DND-41 (cell line): ENCODE data around the gene DRAP1.

Experiments
- ATAC-seq: fragments of 200-7000 bp; cut with Tn5 transposase; 3 replicates; pipeline ENCODE4 v1.9.1; 2021; ENCODE audit warnings: low read depth; ENCODE audit not compliant: insufficient read depth
- DNase-seq: peaks from one replicate; pipeline ENCODE4 v3.0.0-alpha.2; 2020
- H2AFZ ChIP-seq: 2 replicates; pipeline ENCODE4 v1.6.0; 2012; ENCODE audit warnings: low read depth, low read length
- H3K27ac ChIP-seq: 2 replicates; pipeline ENCODE4 v1.5.1; 2012; ENCODE audit warnings: low read length, inconsistent platforms
- H3K27me3 ChIP-seq: fragments of 200-600 bp; sonication (generic); 2 replicates; pipeline ENCODE4 v1.6.0; 2012; ENCODE audit warnings: low read length, mild to moderate bottlenecking, inconsistent platforms; ENCODE audit not compliant: insufficient read depth, poor library complexity
- H3K36me3 ChIP-seq: 2 replicates; pipeline ENCODE4 v1.5.1; 2012; ENCODE audit warnings: low read length, inconsistent platforms; ENCODE audit not compliant: insufficient read depth
- H3K4me1 ChIP-seq: 2 replicates; pipeline ENCODE4 v1.5.1; 2012; ENCODE audit warnings: mild to moderate bottlenecking, low read length; ENCODE audit not compliant: insufficient read depth
- H3K4me2 ChIP-seq: 2 replicates; pipeline ENCODE4 v1.6.0; 2012; ENCODE audit warnings: mild to moderate bottlenecking, moderate library complexity, low read length, inconsistent platforms; ENCODE audit not compliant: insufficient read depth
- H3K4me3 ChIP-seq, 2 experiments: fragments of 200-600 bp in 1 of 2; shearing (Covaris generic) in 1 of 2; 2 replicates each; pipeline ENCODE4 v1.5.1; 2012 to 2016; ENCODE audit warnings: inconsistent platforms in 2 of 2, low read length in 2 of 2, mild to moderate bottlenecking in 2 of 2, low read depth in 1 of 2, moderate library complexity in 1 of 2
- H3K79me2 ChIP-seq: 2 replicates; pipeline ENCODE4 v1.6.0; 2012; ENCODE audit warnings: low read length, inconsistent platforms; ENCODE audit not compliant: insufficient read depth
- H3K9ac ChIP-seq: 2 replicates; pipeline ENCODE4 v1.6.0; 2012; ENCODE audit warnings: low read depth, mild to moderate bottlenecking, inconsistent platforms, low read length, moderate library complexity
- H3K9me3 ChIP-seq: 2 replicates; pipeline ENCODE4 v1.5.1; 2012; ENCODE audit warnings: low read length, moderate library complexity, mild to moderate bottlenecking, inconsistent platforms; ENCODE audit not compliant: insufficient read depth, severe bottlenecking
- H4K20me1 ChIP-seq: 2 replicates; pipeline ENCODE4 v1.6.0; 2012; ENCODE audit warnings: low read length; ENCODE audit not compliant: insufficient read depth
- EZH2 ChIP-seq: IDR thresholded peaks from 3 replicates; pipeline ENCODE4 v1.6.1; 2012; ENCODE audit warnings: borderline replicate concordance, low read depth, mild to moderate bottlenecking, moderate library complexity, low read length, inconsistent platforms; ENCODE audit not compliant: severe bottlenecking
- TF ChIP-seq, protein P1 (sequence below): IDR thresholded peaks from 2 replicates; pipeline ENCODE4 v1.5.1; 2012; ENCODE audit warnings: borderline replicate concordance, low read length, moderate library complexity, mild to moderate bottlenecking; ENCODE audit not compliant: poor library complexity, severe bottlenecking; ENCODE audit errors: extremely low read depth

Gene DRAP1

DNA sequence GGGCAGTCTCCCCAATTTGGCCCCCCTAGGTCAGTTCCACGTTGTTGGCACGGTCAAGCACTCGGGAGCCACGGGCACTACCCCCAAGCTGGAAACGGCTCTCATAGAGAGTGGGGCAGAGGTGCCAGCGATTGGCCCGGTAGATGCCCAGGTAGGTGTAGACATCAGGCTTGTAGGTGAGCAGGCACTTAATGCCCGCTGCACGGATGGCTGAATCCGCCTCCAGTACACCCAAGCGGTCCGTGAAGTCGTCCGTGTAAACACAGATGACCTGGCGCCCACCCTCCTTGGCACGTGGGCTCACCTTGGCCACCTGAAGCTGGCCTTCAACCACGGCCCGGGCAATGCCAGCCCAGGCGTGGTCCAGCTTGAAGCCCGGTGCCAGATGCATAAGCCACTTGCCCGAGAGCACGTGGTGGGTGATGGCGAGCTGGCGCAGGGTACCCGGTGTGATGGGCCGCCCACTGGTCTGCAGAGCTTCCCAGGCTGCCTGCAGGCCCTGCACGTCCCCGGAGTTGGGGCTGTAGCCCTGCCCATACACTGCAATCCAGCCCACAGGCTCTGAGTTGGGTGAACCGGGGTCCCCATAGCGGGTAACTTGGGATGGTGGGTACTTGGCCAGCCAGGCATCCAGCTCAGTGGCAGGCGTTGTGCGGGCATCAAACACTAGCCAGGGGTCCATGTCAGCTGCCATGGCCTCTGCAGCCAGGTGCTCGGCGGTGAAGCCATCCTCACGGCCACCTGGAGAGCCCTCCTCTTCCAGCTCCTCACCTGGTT lies 1.6 kb upstream of the DRAP1 start:
- no peaks in the 10 kb centered on the region for H3K27me3 ChIP-seq
- peak overlapping the region; percentile 99 for H3K9ac ChIP-seq
- no peaks in the 10 kb centered on the region for H3K9me3 ChIP-seq
- H2AFZ ChIP-seq: no peak overlapping the region
- H4K20me1 ChIP-seq: peaks cover 15% of the 10 kb centered on the region
- TF ChIP-seq EZH2: no peak
- TF ChIP-seq, protein P1, sequence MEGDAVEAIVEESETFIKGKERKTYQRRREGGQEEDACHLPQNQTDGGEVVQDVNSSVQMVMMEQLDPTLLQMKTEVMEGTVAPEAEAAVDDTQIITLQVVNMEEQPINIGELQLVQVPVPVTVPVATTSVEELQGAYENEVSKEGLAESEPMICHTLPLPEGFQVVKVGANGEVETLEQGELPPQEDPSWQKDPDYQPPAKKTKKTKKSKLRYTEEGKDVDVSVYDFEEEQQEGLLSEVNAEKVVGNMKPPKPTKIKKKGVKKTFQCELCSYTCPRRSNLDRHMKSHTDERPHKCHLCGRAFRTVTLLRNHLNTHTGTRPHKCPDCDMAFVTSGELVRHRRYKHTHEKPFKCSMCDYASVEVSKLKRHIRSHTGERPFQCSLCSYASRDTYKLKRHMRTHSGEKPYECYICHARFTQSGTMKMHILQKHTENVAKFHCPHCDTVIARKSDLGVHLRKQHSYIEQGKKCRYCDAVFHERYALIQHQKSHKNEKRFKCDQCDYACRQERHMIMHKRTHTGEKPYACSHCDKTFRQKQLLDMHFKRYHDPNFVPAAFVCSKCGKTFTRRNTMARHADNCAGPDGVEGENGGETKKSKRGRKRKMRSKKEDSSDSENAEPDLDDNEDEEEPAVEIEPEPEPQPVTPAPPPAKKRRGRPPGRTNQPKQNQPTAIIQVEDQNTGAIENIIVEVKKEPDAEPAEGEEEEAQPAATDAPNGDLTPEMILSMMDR: no peak
- H3K36me3 ChIP-seq: peaks cover 41% of the 10 kb centered on the region
- DNase-seq: no peak
- peak overlapping the region; percentile 98 for H3K4me2 ChIP-seq
- peaks cover 33% of the 10 kb centered on the region for H3K4me1 ChIP-seq
- peak overlapping the region; percentile 94 for H3K27ac ChIP-seq
- no peak for ATAC-seq
- H3K79me2 ChIP-seq: peaks cover 36% of the 10 kb centered on the region
- peak overlapping the region; percentile 99 for H3K4me3 ChIP-seq

DNA sequence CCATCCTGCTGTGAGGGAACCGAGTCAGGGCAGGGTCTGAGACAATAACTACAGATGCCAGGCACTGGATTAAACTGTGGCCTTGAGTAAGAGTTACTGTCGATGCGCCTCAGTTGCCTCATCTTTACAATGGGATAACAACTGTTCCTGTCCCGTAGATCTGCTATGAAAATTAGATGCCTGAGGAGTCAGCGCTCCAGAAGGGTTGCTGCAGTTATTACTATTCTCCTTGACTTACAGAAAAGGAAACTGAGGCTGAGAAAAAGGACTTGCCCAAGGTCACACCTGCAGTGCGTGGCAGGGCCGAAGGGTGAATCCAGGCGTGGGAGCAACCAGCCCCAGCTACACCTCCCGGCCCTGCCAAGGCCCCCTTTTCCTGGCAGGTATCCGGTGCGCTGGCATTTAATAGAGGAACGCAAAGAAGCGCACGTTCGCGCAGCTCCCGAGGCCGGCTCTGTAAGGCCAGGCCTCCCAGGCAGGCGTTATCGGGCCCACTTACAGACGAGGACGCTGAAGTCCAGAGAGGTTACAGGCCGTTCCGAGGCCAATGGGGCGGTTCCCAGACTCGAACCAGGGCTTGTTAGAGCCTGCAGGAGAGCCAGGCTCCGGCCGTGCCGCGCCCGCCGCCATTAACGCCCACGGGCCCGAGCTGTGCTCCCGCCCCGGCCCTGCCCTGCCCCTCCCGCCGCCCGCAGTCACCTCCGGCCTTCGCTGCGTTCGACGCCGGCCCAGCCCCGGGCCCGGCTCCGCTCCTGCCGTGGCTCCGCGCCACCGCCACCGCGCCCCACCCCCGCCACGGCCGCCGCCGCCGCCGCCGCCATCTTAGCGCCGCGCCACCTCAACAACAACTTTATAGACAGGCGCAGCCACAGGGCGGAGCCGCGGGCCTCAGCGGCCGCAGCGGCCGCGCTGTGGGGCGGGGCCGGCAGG lies 750 bp upstream of the DRAP1 start, which contains the start of gene C11orf68:
TSS of gene C11orf68 (minus strand) at position 852 of the 930 bp plus-strand sequence. CDS start at position 821, 31 bp downstream.
- H3K4me1 ChIP-seq: peaks cover 33% of the 10 kb centered on the region
- ATAC-seq: peak; percentile 50

DNA sequence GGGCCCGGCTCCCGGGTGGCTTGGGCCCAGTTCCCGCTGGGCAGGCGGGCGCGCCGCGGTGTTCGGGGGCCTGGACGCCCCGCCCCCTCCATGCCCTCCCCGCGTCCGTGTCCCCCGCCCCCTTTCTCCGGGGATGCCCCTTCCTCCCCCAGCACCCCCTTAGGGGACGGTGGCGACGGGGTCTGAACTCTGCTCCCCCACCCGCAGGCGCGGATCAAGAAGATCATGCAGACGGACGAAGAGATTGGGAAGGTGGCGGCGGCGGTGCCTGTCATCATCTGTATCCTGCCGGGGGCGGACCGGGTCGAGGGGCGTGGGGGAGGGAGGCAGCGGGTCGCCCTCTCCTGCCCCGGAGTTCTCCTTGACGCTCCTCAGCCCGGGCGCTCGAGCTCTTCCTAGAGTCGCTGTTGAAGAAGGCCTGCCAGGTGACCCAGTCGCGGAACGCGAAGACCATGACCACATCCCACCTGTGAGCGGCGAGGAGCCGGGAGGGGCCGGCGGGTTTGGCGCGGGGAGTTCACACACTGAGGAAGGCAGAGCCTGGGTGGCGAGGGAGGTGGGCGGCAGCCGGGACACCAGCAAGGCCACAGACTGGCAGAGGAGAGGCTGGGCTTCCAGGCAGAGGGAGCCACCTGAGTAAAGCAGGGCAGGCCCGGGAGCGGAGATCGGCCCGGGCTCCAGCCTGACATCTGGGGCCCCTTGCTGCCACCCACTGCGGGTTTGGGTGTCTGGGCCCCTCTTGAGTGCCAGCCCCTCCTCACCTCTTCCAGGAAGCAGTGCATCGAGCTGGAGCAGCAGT lies 546 bp downstream of the DRAP1 start:
- H2AFZ ChIP-seq: peak overlapping the region; percentile 74
- peak; percentile 71 for DNase-seq
- peaks cover 15% of the 10 kb centered on the region for H4K20me1 ChIP-seq
- H3K9me3 ChIP-seq: no peaks in the 10 kb centered on the region
- H3K36me3 ChIP-seq: peaks cover 48% of the 10 kb centered on the region
- H3K4me3 ChIP-seq: peak overlapping the region; percentile 84 to 88
- peaks cover 36% of the 10 kb centered on the region for H3K79me2 ChIP-seq
- peak overlapping the region; percentile 90 for H3K4me2 ChIP-seq
- TF ChIP-seq, protein P1: peak; percentile 10
- TF ChIP-seq EZH2: no peak
- peak overlapping the region; percentile 72 for H3K9ac ChIP-seq
- peak overlapping the region; percentile 82 for H3K27ac ChIP-seq
- H3K4me1 ChIP-seq: peaks cover 33% of the 10 kb centered on the region
- peak; percentile 48 for ATAC-seq
- no peaks in the 10 kb centered on the region for H3K27me3 ChIP-seq

More for the DNA sequence above, 750 bp upstream of the DRAP1 start, which contains the start of gene C11orf68:
- Histone ChIP-seq H4K20me1 (peaks cover 15% of the 10 kb centered on the region), H3K4me3 (peak within 1 kb of the TSS; percentile 99), H2AFZ (peak within 1 kb of the TSS; percentile 94), H3K27ac (peak within 1 kb of the TSS; percentile 94), H3K9ac (peak within 1 kb of the TSS; percentile 99), H3K36me3 (peaks cover 48% of the 10 kb centered on the region), H3K9me3 (no peaks in the 10 kb centered on the region), H3K27me3 (no peaks in the 10 kb centered on the region), H3K4me2 (peak within 1 kb of the TSS; percentile 98), H3K79me2 (peaks cover 36% of the 10 kb centered on the region)
- TF ChIP-seq, protein P1: no peak
- no peak for TF ChIP-seq EZH2
- no peak for DNase-seq
